Keratinocyte (primary cell): Measurements from ENCODE around the gene TRMT1.

Source experiments
- CTCF ChIP-seq, 3 experiments: IDR thresholded peaks in 1 of 3; conservative IDR thresholded peaks in 1 of 3; optimal IDR thresholded peaks in 1 of 3; 2 replicates in 2 of 3; 3 replicates in 1 of 3; pipeline versions ENCODE3 to v1.5.1; 2011; ENCODE audit warnings: low read length in 3 of 3, mild to moderate bottlenecking in 3 of 3, moderate library complexity in 2 of 3, control low read depth in 1 of 3, inconsistent platforms in 1 of 3; ENCODE audit not compliant: insufficient read depth in 2 of 3; ENCODE audit errors: extremely low read depth in 1 of 3
- EZH2 ChIP-seq: IDR thresholded peaks from one replicate; pipeline ENCODE4 v1.6.1; 2012; ENCODE audit warnings: inconsistent platforms, mild to moderate bottlenecking, low read length, moderate library complexity

GRCh38 chr19:13164343-13165161 lies 48.0 kb upstream of the TRMT1 start:
- TF ChIP-seq CTCF (optimal IDR thresholded peaks at IDR 0.05 in 1 of 3, IDR thresholded peaks at IDR 0.05 in 1 of 3, conservative IDR thresholded peaks at IDR 0.05 in 1 of 3; ENCODE audit: extremely low read depth in 1 of 3, insufficient read depth in 2 of 3, low read length in 3 of 3) (no peak), EZH2 (no peak)
